IgD-negative memory B cell (primary cell): ENCODE results near the gene TUFM. TPM values are rescaled to one million over a fixed set of nuclear protein-coding genes. Genes with fewer than 3 reads are reported as not detected.
"Not testable (repeated sequence)": the region's sequence is repeated elsewhere in the genome, so short reads cannot be mapped to it uniquely, and the experiment has no call there.

Experiments used
- H3K27ac Mint-ChIP-seq, 3 donors: one replicate each; pipeline ENCODE4 v1.8.0; 2020 to 2022; ENCODE audit warnings: mild to moderate bottlenecking in 3 of 3, mixed read lengths in 3 of 3, moderate library complexity in 1 of 3
- H3K27me3 Mint-ChIP-seq: one replicate; pipeline ENCODE4 v1.8.0; 2021; ENCODE audit warnings: mixed read lengths
- H3K36me3 Mint-ChIP-seq: one replicate; pipeline ENCODE4 v1.8.0; 2020; ENCODE audit warnings: mild to moderate bottlenecking, mixed read lengths
- H3K4me1 Mint-ChIP-seq, 3 donors: one replicate each; pipeline ENCODE4 v1.8.0; 2020 to 2022; ENCODE audit warnings: mixed read lengths in 3 of 3, mild to moderate bottlenecking in 1 of 3
- H3K4me3 Mint-ChIP-seq, 4 donors: one replicate each; pipeline ENCODE4 v1.8.0; 2020 to 2022; ENCODE audit warnings: mild to moderate bottlenecking in 4 of 4, mixed read lengths in 4 of 4, moderate library complexity in 3 of 4
- H3K9me3 Mint-ChIP-seq, 3 donors: one replicate each; pipeline ENCODE4 v1.8.0; 2020 to 2021; ENCODE audit warnings: mixed read lengths in 3 of 3, mild to moderate bottlenecking in 1 of 3
- polyA plus RNA-seq: library from polyadenylated mRNA; unstranded; fragments of 300-500 nt; fragmentation: Illumina TruSeq; gene quantifications from one replicate; pipeline ENCODE4 v1.2.3, GENCODE V29; 2021

The TUFM gene
- polyA plus RNA-seq, 1 donor from 2014 or later: 139 TPM

DNA sequence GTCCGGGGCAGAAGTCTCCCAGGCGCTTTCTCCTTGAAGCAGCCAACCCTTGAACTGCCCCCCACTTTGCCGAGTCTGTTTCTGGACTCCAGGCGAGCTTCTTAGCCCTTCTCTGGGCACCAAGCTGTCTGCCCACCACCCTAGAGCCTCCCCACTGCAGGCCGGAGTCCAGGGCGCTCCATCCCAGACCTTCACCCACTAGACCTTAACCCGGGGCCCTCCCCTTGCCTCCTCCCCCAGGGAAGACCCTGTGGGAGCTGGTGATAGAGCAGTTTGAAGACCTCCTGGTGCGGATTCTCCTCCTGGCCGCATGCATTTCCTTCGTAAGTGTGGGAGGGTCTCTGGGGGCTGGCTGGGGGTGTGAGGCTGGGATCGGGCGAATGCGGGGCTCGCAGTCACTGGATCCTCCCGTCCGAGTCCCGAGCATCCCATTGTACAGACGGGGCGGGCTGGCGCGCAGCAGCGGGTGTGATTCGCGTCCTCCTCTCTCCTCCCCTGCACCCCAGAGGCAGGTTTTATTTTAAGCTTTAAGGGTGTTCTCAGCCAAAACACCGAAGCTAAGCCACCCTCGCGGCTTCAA is 33.2 kb upstream of the TUFM start:
- Mint-ChIP-seq H3K27me3 (peaks cover 6% of the 10 kb centered on the region), H3K4me1 (peaks cover 0 to 3% (median 2%) of the 10 kb centered on the region in 3 donors), H3K36me3 (no peaks in the 10 kb centered on the region), H3K9me3 (no peaks in the 10 kb centered on the region), H3K4me3 (peak overlapping the region; percentile 79 to 94 (median 91)), H3K27ac (peak overlapping the region in 2 of 3 donors; percentile 46 to 65)

DNA sequence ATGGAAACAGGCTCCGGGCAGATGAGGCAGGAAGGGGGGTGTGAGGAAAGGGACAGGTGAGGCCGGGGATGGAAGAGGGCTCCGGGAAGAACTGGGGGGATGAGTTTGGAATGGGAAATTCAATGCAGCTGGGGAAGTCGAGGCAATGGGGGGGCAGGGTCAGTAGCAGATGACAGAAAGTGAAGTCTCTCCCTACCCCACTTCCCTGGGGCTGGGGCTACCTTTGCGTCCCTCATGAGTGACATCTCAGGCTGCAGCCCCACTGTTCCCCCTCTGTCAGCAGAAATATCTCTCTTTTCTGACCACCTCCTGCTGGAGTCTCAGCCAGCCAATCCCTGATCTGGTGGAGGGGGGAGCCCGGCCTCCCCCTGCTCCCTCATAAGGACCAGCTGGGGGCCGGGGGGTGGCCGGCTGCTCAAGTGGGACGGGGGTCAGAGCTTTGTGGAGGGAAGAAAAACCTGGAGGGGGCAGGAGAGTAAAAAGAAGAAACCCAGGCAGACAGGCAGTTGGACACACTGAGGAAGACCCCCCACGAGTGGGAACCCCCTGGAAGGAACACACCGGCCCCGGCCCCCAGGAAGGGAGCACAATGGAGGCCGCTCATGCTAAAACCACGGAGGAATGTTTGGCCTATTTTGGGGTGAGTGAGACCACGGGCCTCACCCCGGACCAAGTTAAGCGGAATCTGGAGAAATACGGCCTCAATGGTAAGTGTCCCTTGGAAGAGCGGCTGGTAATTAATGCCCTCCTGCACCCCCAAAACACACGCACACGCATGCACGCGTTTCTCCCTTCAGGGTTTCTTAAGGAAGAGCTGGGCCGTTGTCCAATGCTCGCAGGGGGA is 32.2 kb upstream of the TUFM start, which contains the start of gene ATP2A1:
Gene ATP2A1, plus strand, starts transcription at position 406 of the 844 bp plus-strand sequence. Its CDS starts 184 bp downstream, at position 590.
- H3K9me3 Mint-ChIP-seq: no peaks in the 10 kb centered on the region
- no peaks in the 10 kb centered on the region for H3K36me3 Mint-ChIP-seq
- H3K4me3 Mint-ChIP-seq: peak within 1 kb of the TSS; percentile 79 to 94 (median 91)
- H3K4me1 Mint-ChIP-seq: peaks cover 0 to 8% (median 2%) of the 10 kb centered on the region in 3 donors
- H3K27me3 Mint-ChIP-seq: peaks cover 6% of the 10 kb centered on the region
- H3K27ac Mint-ChIP-seq: peak within 1 kb of the TSS in 1 of 3 donors; percentile 65

DNA sequence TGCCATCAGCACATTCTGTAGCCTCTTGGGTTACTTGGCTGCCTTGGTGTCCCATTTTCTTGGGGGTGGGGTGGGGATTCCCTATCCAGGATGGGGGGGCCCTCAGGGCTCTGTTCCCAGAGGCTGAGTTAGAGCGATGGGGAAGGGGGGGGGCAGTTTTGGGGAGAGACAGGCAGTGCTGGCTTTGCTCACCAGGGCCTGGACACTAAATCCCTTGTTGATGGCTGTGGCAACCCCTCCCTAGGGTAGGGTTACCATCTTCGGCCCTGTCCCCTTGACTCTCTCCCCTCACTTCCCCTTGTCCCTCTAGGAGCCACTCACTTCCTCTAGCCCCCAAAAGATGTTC is 31.5 kb upstream of the TUFM start:
- Mint-ChIP-seq H3K27me3 (peaks cover 6% of the 10 kb centered on the region), H3K4me1 (peaks cover 0 to 8% (median 2%) of the 10 kb centered on the region in 3 donors), H3K9me3 (no peaks in the 10 kb centered on the region), H3K27ac (no peak overlapping the region), H3K36me3 (no peaks in the 10 kb centered on the region), H3K4me3 (no peak overlapping the region)

DNA sequence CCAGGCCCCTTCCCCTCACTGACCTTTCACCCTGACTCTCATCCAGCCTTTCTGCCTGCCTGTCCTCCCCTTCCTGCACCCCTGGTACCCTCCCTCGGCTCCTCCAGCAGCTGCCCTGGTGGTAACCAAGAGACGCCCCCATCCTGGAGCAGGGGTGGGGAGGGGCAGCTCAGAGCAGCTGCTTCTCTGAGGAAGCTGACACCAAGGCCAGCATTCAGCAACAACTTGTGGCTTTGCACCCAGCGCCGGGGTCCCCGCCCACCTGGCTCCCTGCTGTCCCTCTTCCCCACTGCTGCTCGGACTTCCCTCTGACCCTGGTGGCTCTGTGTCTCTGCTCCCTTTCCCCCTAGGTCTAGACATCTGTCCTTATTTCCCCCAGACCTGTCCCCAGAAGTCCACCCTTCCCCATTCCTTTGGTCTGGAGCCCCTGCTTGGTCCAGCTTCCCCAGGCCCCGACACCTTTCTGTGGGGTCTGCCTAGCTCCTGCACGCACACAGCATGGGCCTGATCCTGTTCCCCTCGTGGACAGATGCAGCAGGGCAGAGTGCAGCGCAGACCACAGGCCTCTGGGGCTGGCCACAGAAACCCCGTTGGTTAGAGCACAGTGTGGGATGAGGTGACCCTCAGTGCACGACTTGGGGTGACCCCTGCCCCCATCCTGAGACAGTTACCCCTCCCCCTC is 31.0 kb upstream of the TUFM start:
- Mint-ChIP-seq H3K27me3 (peaks cover 6% of the 10 kb centered on the region), H3K4me1 (peaks cover 0 to 8% (median 2%) of the 10 kb centered on the region in 3 donors), H3K9me3 (no peaks in the 10 kb centered on the region), H3K36me3 (no peaks in the 10 kb centered on the region), H3K4me3 (peak overlapping the region in 2 of 4 donors; percentile 5 to 23), H3K27ac (no peak overlapping the region)

DNA sequence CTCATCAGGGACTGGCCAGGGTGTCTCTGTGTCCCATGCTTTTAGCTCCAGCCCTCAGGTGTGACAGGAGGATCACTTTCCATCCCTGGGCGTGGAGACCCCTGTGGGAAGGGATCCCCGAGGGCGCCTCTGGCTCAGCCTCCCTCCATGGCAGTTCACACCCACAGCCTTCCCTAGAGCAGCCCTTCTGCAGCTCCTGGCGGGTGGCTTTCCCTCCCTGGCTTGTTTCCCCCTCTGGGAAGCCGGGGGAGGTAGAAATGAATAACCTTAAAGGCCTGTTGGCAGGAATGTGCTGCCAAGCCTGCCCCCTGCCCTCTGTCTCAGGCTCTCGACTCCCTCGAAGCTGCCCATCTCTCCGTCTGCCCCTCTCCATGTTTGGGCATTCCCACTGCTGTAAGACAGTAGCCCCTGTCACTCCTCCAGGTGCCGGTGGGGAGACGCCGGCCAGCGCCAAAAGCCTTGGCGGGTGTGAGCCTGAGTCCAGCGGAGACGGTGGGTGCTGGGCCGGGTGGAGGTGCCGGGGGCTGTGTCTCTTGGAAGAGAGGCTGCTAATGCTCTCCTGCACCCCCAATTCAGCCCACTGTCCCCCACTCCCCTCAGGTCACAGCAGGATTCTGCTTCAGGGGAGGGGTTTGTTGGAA is 30.0 kb upstream of the TUFM start:
- H3K36me3 Mint-ChIP-seq: no peaks in the 10 kb centered on the region
- peaks cover 4% of the 10 kb centered on the region for H3K27me3 Mint-ChIP-seq
- no peaks in the 10 kb centered on the region for H3K9me3 Mint-ChIP-seq
- peaks cover 0 to 8% (median under 1%) of the 10 kb centered on the region in 3 donors for H3K4me1 Mint-ChIP-seq
- peak overlapping the region in 1 of 4 donors; percentile 23 for H3K4me3 Mint-ChIP-seq
- H3K27ac Mint-ChIP-seq: no peak overlapping the region

DNA sequence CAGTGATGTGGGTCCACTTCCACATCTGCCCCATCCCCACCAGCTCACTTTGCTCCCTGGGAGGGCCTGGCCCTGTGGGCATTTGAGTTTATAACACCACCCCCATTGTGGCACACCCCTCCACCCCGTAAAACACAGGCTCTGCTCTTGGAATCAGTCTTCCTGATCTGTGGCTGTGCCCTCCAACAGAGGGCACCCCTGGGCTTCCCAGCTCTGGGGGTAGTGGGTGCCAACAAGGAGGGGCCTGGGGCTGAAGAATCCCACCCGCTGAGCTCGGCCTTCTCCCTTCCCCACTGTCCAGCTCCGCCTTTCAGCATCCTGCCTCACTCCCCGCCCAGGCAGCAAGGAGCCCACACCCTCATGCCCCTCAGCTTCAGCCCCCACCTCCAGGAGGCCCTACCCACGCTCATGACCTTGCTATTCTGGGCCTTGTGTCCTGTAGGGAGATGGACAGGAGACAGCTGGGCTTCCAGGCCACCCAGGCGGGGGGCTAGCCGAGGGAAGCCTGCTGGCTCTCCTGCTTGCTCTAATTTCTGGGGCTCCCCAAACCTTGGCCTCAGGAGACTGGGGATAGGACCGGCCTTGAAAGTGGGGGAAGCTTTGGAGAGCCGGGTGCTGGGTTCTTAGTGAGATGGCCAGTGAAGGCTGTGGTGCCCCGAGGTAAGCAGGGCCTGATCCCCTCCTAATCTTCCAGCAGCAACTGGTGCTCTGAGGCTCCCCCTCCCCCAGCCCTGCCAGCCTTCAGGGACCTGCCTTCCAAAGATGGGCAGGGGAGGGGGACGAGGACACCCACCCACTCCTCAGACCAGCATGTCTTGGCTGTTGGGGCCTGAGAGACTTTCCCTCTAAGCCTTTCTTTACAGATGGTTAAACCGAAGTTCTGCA is 29.2 kb upstream of the TUFM start:
- Mint-ChIP-seq H3K36me3 (no peaks in the 10 kb centered on the region), H3K4me1 (peaks cover 0 to 5% (median 0%) of the 10 kb centered on the region in 3 donors), H3K27me3 (no peaks in the 10 kb centered on the region), H3K4me3 (no peak overlapping the region), H3K27ac (no peak overlapping the region), H3K9me3 (no peaks in the 10 kb centered on the region)

DNA sequence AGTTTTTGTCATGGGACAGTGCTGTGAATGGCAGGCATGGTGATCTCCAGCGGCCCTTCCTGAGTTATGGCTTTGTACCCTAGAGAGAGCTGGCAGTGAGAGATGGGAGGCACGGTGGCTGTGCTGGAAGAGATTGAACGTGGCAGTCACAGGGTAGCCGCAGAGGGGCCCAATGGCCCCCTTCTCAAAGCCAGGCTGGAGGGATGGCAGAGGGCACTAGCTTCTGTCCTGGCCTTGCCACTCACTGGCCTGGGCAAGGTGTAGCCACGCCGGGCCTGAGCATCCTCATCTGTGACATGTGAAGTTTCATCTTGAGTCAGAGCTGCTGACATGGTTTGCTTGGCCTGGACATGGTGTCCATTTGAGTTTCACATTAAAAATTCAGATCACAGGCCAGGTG is 28.3 kb upstream of the TUFM start:
- Mint-ChIP-seq H3K4me3 (no peak overlapping the region), H3K27ac (no peak overlapping the region), H3K9me3 (no peaks in the 10 kb centered on the region), H3K36me3 (peaks cover 2% of the 10 kb centered on the region), H3K4me1 (peaks cover 0 to 5% (median 0%) of the 10 kb centered on the region in 3 donors), H3K27me3 (no peaks in the 10 kb centered on the region)

DNA sequence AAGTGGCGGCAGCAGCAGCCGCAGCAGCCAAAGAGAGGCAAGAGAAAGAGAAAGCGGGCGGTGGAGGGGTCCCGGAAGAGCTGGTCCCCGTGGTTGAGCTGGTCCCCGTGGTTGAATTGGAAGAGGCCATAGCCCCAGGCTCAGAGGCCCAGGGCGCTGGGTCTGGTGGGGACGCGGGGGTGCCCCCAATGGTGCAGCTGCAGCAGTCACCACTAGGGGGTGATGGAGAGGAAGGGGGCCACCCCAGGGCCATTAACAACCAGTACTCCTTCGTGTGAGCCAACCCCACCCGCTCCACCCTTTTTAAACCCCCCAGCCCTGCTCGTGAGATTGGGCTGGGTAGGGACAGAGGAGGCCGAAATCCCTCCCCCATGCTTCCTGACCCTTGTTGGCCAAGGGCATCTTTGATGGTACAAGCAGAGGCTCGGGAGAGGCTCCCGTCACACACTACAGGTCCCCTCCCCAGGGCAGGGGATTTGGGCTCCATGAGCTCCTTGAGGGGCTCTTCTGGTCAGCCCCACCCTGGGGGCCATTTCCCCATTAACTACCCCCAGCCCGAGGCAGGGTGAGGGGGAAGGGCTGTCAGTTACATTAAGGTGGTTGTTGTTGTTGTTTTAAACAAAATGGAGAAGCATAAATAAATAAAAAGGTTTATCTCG is 27.5 kb upstream of the TUFM start:
- Mint-ChIP-seq H3K4me3 (peak overlapping the region in 1 of 4 donors; percentile 23), H3K27me3 (no peaks in the 10 kb centered on the region), H3K4me1 (peaks cover 0 to 5% (median 0%) of the 10 kb centered on the region in 3 donors), H3K27ac (peak overlapping the region in 2 of 3 donors; percentile 45 to 59), H3K9me3 (no peaks in the 10 kb centered on the region), H3K36me3 (peaks cover 2% of the 10 kb centered on the region)

DNA sequence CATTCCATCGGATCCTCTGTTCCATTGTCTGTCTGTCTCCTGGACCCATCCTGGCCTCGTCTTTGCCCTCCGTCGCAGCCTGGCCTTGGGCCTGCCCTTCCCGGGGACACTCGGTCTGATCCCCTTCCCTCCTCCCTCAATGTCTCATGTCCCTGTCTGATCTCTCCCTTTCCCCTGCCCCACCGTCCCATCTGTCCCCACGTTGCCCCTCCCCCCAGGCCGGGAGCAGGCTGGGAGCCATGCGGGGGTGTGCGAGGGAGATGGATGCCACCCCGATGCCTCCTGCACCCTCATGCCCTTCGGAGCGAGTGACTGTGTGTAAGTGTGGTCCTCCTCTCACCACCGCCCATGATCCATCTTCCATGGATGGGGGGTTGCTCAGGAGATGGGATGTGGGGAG is 26.8 kb upstream of the TUFM start:
- Mint-ChIP-seq H3K9me3 (no peaks in the 10 kb centered on the region), H3K36me3 (peaks cover 2% of the 10 kb centered on the region), H3K27me3 (no peaks in the 10 kb centered on the region), H3K4me1 (peaks cover 0 to 5% (median 0%) of the 10 kb centered on the region in 3 donors), H3K4me3 (no peak overlapping the region), H3K27ac (peak overlapping the region in 1 of 3 donors; percentile 59)

DNA sequence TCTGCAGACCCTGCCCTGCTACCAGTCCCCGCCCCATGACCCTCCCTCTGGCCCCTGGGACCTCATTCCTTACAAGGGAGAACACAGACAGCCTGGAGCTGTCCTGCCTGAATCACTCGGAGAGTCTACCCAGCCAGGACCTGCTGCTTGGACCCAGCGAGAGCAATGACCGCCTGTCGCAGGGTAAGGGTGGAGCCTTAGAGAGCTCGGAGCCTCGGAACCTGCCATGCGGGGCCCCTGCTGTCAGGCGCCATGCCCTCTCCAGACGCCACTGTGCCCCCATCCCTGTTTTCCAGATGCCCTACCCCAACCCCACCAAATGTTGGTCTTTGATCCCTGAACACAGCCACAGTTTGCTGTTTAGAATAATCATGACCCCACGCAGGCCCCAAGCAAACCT is 23.1 kb upstream of the TUFM start:
- Mint-ChIP-seq H3K4me1 (peaks cover 6 to 17% (median 11%) of the 10 kb centered on the region in 3 donors), H3K27me3 (no peaks in the 10 kb centered on the region), H3K27ac (peak overlapping the region in 1 of 3 donors; percentile 35), H3K9me3 (no peaks in the 10 kb centered on the region), H3K36me3 (peaks cover 4% of the 10 kb centered on the region), H3K4me3 (peak overlapping the region in 1 of 4 donors; percentile 8)

DNA sequence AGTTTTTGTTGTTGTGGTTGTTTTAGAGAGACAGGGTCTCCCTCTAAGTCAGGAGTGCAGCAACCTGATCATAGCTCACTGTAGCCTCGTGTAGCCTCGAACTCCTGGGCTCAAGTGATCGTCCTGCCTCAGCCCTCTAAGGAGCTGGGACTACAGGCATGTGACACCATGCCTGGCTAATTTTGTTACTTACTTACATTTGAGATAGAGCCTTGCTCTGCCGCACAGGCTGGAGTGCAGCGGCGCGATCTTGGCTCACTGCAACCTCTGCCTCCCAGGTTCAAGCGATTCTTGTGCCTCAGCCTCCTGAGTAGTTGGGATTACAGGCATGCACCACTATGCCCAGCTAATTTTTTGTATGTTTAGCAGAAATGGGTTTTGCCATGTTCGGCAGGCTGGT is 21.5 kb upstream of the TUFM start:
- H3K27me3 Mint-ChIP-seq, H3K9me3 Mint-ChIP-seq, H3K36me3 Mint-ChIP-seq: not testable (repeated sequence)
- Mint-ChIP-seq H3K27ac (peak overlapping the region in 2 of 3 donors; percentile 39 to 69), H3K4me1 (peaks cover 6 to 17% (median 11%) of the 10 kb centered on the region in 3 donors), H3K4me3 (peak overlapping the region in 1 of 4 donors; percentile 83)

DNA sequence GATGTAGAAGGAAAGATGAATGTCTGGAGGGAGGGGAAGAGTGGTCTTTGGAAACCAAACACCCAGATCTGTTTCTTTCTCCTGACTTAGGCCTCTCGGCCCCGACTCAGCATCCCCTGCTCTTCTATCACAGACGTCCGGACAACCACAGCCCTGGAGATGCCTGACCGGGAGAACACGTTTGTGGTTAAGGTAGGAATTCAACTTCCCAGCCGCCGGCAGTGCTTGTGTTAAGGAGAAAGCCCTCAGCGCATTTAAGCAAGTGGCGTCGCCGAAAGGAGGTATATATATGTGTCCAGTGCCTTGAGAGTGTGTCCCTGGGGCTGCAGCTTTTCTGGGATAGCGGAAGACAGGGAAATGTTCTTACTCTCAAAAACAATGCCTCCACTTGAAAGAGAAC is 21.1 kb upstream of the TUFM start:
- H3K4me1 Mint-ChIP-seq: peaks cover 6 to 17% (median 11%) of the 10 kb centered on the region in 3 donors
- H3K4me3 Mint-ChIP-seq: peak overlapping the region in 1 of 4 donors; percentile 83
- no peaks in the 10 kb centered on the region for H3K9me3 Mint-ChIP-seq
- peaks cover 4% of the 10 kb centered on the region for H3K36me3 Mint-ChIP-seq
- no peaks in the 10 kb centered on the region for H3K27me3 Mint-ChIP-seq
- H3K27ac Mint-ChIP-seq: peak overlapping the region in 2 of 3 donors; percentile 39 to 69

DNA sequence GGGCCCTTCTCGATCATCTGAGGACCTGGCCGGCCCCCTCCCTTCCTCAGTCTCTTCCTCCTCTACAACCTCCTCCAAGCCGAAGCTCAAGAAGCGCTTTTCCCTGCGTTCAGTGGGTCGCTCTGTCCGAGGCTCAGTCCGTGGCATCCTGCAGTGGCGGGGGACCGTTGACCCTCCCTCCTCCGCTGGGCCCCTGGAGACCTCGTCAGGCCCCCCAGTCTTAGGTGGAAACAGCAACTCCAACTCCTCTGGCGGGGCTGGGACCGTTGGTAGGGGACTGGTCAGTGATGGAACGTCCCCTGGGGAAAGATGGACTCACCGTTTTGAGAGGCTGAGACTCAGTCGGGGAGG is 20.3 kb upstream of the TUFM start:
- Mint-ChIP-seq H3K27ac (peak overlapping the region in 1 of 3 donors; percentile 39), H3K4me3 (peak overlapping the region in 2 of 4 donors; percentile 72 to 83), H3K9me3 (no peaks in the 10 kb centered on the region), H3K27me3 (no peaks in the 10 kb centered on the region), H3K36me3 (peaks cover 4% of the 10 kb centered on the region), H3K4me1 (peaks cover 6 to 19% (median 11%) of the 10 kb centered on the region in 3 donors)
